H1 (cell line): Measurements from ENCODE around the gene BMERB1. TPM values are rescaled to one million over a fixed set of nuclear protein-coding genes. Genes with fewer than 3 reads are reported as not detected.

Experiments used
- CTCF ChIA-PET: fragments of 300-600 bp; sonication (Branson Sonifier 250); formaldehyde crosslinking; loops from one replicate; lab custom pipeline; 2021; ENCODE audit not compliant: partially characterized antibody; lab: Charles Lee
- POLR2A ChIA-PET: fragments of 300-600 bp; sonication (Branson Sonifier 250); formaldehyde crosslinking; loops from one replicate; lab custom pipeline; 2021; ENCODE audit warnings: inconsistent platforms; ENCODE audit not compliant: partially characterized antibody; lab: Charles Lee
- DNase-seq, 2 experiments: peaks; one replicate each; pipeline versions ENCODE4 v3.0.0 to v3.0.0-alpha.2; 2010 to 2022; ENCODE audit warnings: low spot score in 2 of 2, low read depth in 1 of 2, mixed read lengths in 1 of 2
- FAIRE-seq: peaks from 2 replicates; lab custom pipeline; 2011; peaks lifted over from hg19 to GRCh38; lab: Jason Lieb, UNC
- H2AFZ ChIP-seq: 2 replicates; pipeline ENCODE4 v1.8.1; 2012; ENCODE audit warnings: low read length, inconsistent platforms
- H2AK5ac ChIP-seq: 2 replicates; pipeline ENCODE4 v1.6.1; 2013; ENCODE audit warnings: low read depth, low read length
- H2BK120ac ChIP-seq: replicated peaks from 2 replicates; pipeline ENCODE3; 2013; ENCODE audit warnings: low read depth, low read length, inconsistent platforms
- H2BK12ac ChIP-seq: 2 replicates; pipeline ENCODE4 v1.6.1; 2013; ENCODE audit warnings: low read depth, low read length
- H2BK15ac ChIP-seq: 2 replicates; pipeline ENCODE4 v1.6.1; 2013; ENCODE audit warnings: low read length
- H2BK20ac ChIP-seq: 2 replicates; pipeline ENCODE4 v1.6.1; 2013; ENCODE audit warnings: low read length
- H2BK5ac ChIP-seq: 2 replicates; pipeline ENCODE4 v1.6.1; 2013; ENCODE audit warnings: low read depth, low read length
- H3K14ac ChIP-seq: 2 replicates; pipeline ENCODE4 v1.6.1; 2013; ENCODE audit warnings: inconsistent platforms; ENCODE audit not compliant: insufficient read length
- H3K18ac ChIP-seq: 2 replicates; pipeline ENCODE4 v1.6.1; 2013; ENCODE audit warnings: low read length; ENCODE audit errors: extremely low read depth
- H3K23ac ChIP-seq: 2 replicates; pipeline ENCODE4 v1.6.1; 2013; ENCODE audit warnings: inconsistent platforms; ENCODE audit not compliant: insufficient read length
- H3K23me2 ChIP-seq: 2 replicates; pipeline ENCODE4 v1.6.1; 2013; ENCODE audit warnings: low read depth, low read length
- H3K27ac ChIP-seq: 2 replicates; pipeline ENCODE4 v1.6.1; 2011; ENCODE audit warnings: low read depth, low read length, inconsistent platforms
- H3K27me3 ChIP-seq, 4 experiments: replicated peaks in 1 of 4; 1 replicate in 1 of 4; 2 replicates in 3 of 4; pipeline versions ENCODE4 v1.6.1 to v1.8.1; 2011 to 2013; ENCODE audit warnings: low read length in 3 of 4, mild to moderate bottlenecking in 3 of 4, inconsistent platforms in 2 of 4, mixed read lengths in 2 of 4, moderate library complexity in 1 of 4; ENCODE audit not compliant: control insufficient read depth in 3 of 4, insufficient read depth in 3 of 4; ENCODE audit errors: extremely low read depth in 1 of 4
- H3K36me3 ChIP-seq, 4 experiments: 2 replicates each; pipeline versions ENCODE4 v1.6.1 to v1.8.1; 2011 to 2013; ENCODE audit warnings: mild to moderate bottlenecking in 4 of 4, low read length in 3 of 4, moderate library complexity in 2 of 4, control low read depth in 1 of 4, inconsistent platforms in 1 of 4; ENCODE audit not compliant: insufficient read depth in 4 of 4, control insufficient read depth in 2 of 4
- H3K4ac ChIP-seq: replicated peaks from 2 replicates; pipeline ENCODE3; 2013; ENCODE audit warnings: low read length, low read depth, mixed read lengths, inconsistent platforms; ENCODE audit not compliant: insufficient read length
- H3K4me1 ChIP-seq, 4 experiments: replicated peaks in 1 of 4; 1 replicate in 1 of 4; 2 replicates in 3 of 4; pipeline versions ENCODE4 v1.6.1 to v1.8.1; 2011 to 2013; ENCODE audit warnings: low read length in 3 of 4, inconsistent platforms in 2 of 4, mixed read lengths in 1 of 4; ENCODE audit not compliant: insufficient read depth in 4 of 4, control insufficient read depth in 3 of 4
- H3K4me2 ChIP-seq, 2 experiments: 2 replicates each; pipeline versions ENCODE4 v1.6.1 to v1.8.1; 2011 to 2013; ENCODE audit warnings: low read depth in 2 of 2, low read length in 2 of 2, control low read depth in 1 of 2, inconsistent platforms in 1 of 2, mild to moderate bottlenecking in 1 of 2; ENCODE audit not compliant: insufficient read depth in 1 of 2
- H3K4me3 ChIP-seq, 4 experiments: fragments of 200-600, 300-600 bp in 1 of 4; sonication (generic), shearing (Covaris generic), sonication (Bioruptor Twin) in 1 of 4; 2 replicates each; pipeline versions ENCODE4 v1.5.1 to v1.8.1; 2011 to 2016; ENCODE audit warnings: low read length in 4 of 4, low read depth in 3 of 4, control low read depth in 2 of 4, inconsistent platforms in 2 of 4, mild to moderate bottlenecking in 2 of 4, mixed read lengths in 1 of 4, moderate library complexity in 1 of 4; ENCODE audit not compliant: insufficient read depth in 2 of 4; ENCODE audit errors: extremely low read depth in 1 of 4
- H3K56ac ChIP-seq: replicated peaks from 2 replicates; pipeline ENCODE3; 2013; ENCODE audit warnings: low read depth, mild to moderate bottlenecking, mixed read lengths, low read length, inconsistent platforms; ENCODE audit not compliant: insufficient read length
- H3K79me1 ChIP-seq: 2 replicates; pipeline ENCODE4 v1.6.1; 2013; ENCODE audit warnings: low read depth, low read length, control low read depth
- H3K79me2 ChIP-seq, 2 experiments: 2 replicates each; pipeline versions ENCODE4 v1.6.1 to v1.8.1; 2012 to 2013; ENCODE audit warnings: low read length in 2 of 2, mild to moderate bottlenecking in 2 of 2, inconsistent platforms in 1 of 2; ENCODE audit not compliant: insufficient read depth in 2 of 2, control insufficient read depth in 1 of 2
- H3K9ac ChIP-seq, 4 experiments: replicated peaks in 1 of 4; 1 replicate in 1 of 4; 2 replicates in 3 of 4; pipeline versions ENCODE4 v1.6.1 to v1.8.1; 2011 to 2013; ENCODE audit warnings: low read depth in 3 of 4, low read length in 3 of 4, control low read depth in 2 of 4, mild to moderate bottlenecking in 2 of 4, moderate library complexity in 2 of 4, inconsistent platforms in 1 of 4; ENCODE audit errors: extremely low read depth in 1 of 4
- H3K9me3 ChIP-seq, 2 experiments: 2 replicates each; pipeline versions ENCODE4 v1.6.1 to v1.8.1; 2012 to 2013; ENCODE audit warnings: mild to moderate bottlenecking in 2 of 2, moderate library complexity in 2 of 2, control low read depth in 1 of 2, inconsistent platforms in 1 of 2, low read depth in 1 of 2, low read length in 1 of 2, mixed read lengths in 1 of 2; ENCODE audit not compliant: insufficient read depth in 2 of 2
- H4K20me1 ChIP-seq, 2 experiments: replicated peaks in 1 of 2; 2 replicates each; pipeline versions ENCODE3 to v1.8.1; 2011 to 2013; ENCODE audit warnings: inconsistent platforms in 2 of 2, low read length in 2 of 2, mild to moderate bottlenecking in 1 of 2; ENCODE audit not compliant: insufficient read depth in 2 of 2, control insufficient read depth in 1 of 2
- H4K5ac ChIP-seq: 2 replicates; pipeline ENCODE4 v1.6.1; 2013; ENCODE audit warnings: low read length, low read depth, mixed read lengths, inconsistent platforms; ENCODE audit not compliant: insufficient read length
- H4K8ac ChIP-seq: 2 replicates; pipeline ENCODE4 v1.8.0; 2013; ENCODE audit warnings: mild to moderate bottlenecking, moderate library complexity, low read length, inconsistent platforms; ENCODE audit not compliant: insufficient read depth; ENCODE audit errors: extremely low read depth
- H4K91ac ChIP-seq: replicated peaks from 2 replicates; pipeline ENCODE3; 2013; ENCODE audit warnings: low read length, mixed read lengths, inconsistent platforms; ENCODE audit not compliant: insufficient read length
- BCL11A ChIP-seq, 2 experiments: IDR thresholded peaks; one replicate each; pipeline ENCODE4 v1.6.1; 2011; ENCODE audit warnings: low read depth in 2 of 2, low read length in 2 of 2, mild to moderate bottlenecking in 2 of 2
- CHD2 ChIP-seq: IDR thresholded peaks from 2 replicates; pipeline ENCODE4 v1.6.1; 2012; ENCODE audit warnings: low read length, improper control_type of control experiment
- CTBP2 ChIP-seq: IDR thresholded peaks from 2 replicates; pipeline ENCODE4 v1.7.0; 2011; ENCODE audit warnings: borderline replicate concordance, mild to moderate bottlenecking, moderate library complexity, mixed read lengths, low read length; ENCODE audit not compliant: insufficient read depth, insufficient read length
- GABPA ChIP-seq: IDR thresholded peaks from 2 replicates; pipeline ENCODE4 v1.6.1; 2011; ENCODE audit warnings: mild to moderate bottlenecking, low read length, moderate library complexity, borderline replicate concordance; ENCODE audit not compliant: insufficient read depth
- GTF2F1 ChIP-seq: IDR thresholded peaks from 2 replicates; pipeline ENCODE4 v1.6.1; 2012; ENCODE audit warnings: low read depth, low read length, improper control_type of control experiment, borderline replicate concordance
- NRF1 ChIP-seq: IDR thresholded peaks from 2 replicates; pipeline ENCODE4 v1.6.1; 2011; ENCODE audit warnings: mild to moderate bottlenecking, low read depth, low read length, improper control_type of control experiment
- SIRT6 ChIP-seq: IDR thresholded peaks from one replicate; pipeline ENCODE4 v1.7.1; 2012; ENCODE audit warnings: low read length, inconsistent platforms
- WGBS, 2 experiments: shearing (Covaris generic) in 1 of 2; methylation state at CpG; one replicate each; pipeline versions ENCODE4 v1.1.6 to v1.1.7; 2013 to 2015; ENCODE audit warnings: low lambda C conversion rate in 2 of 2, mixed read lengths in 2 of 2, inconsistent platforms in 1 of 2, low coverage in 1 of 2, missing lambda C conversion rate in 1 of 2; ENCODE audit not compliant: insufficient replicate concordance in 2 of 2, insufficient coverage in 1 of 2, insufficient read length in 1 of 2; ENCODE audit errors: extremely low coverage in 1 of 2, missing lambda C conversion rate in 1 of 2; 5-methylcytosine and 5-hydroxymethylcytosine counted together
- polyA plus RNA-seq, 7 experiments: library from polyadenylated mRNA; depleted of rRNA in 3 of 7; stranded (reverse) in 5 of 7; unstranded in 2 of 7; fragments of >200 nt in 5 of 7; fragments of 200-250 nt in 2 of 7; gene quantifications; 1 replicate in 5 of 7; 2 replicates in 1 of 7; 4 replicates in 1 of 7; pipeline versions ENCODE4 v1.2.1 to v1.2.3, GENCODE V29; 2011 to 2013; ENCODE audit warnings: missing spikeins in 2 of 7, mixed read lengths in 2 of 7
- total RNA-seq: library from RNA; stranded (reverse); fragmentation: NEBNext Ultra II Directional; extraction: Animal tissue kit (Norgen Biotek cat#: 25700); gene quantifications from 2 replicates; pipeline ENCODE4 v1.2.1, GENCODE V29; 2021
- TF ChIP-seq, protein P1 (sequence below): IDR thresholded peaks from 2 replicates; pipeline ENCODE4 v1.6.1; 2011; ENCODE audit warnings: low read length, improper control_type of control experiment
- TF ChIP-seq, protein P2 (sequence below), 3 experiments: IDR thresholded peaks; 1 replicate in 2 of 3; 2 replicates in 1 of 3; pipeline versions ENCODE4 v1.5.1 to v1.6.1; 2011; ENCODE audit warnings: low read length in 3 of 3, mild to moderate bottlenecking in 3 of 3, inconsistent platforms in 2 of 3, low read depth in 1 of 3, moderate library complexity in 1 of 3; ENCODE audit not compliant: insufficient read depth in 1 of 3; ENCODE audit errors: control extremely low read depth in 1 of 3

BMERB1 gene
- total and polyA plus RNA-seq, 2 of the 8 experiments (the other 6 are each of a cell fraction or from before 2014, with no cell fraction given), result 23.5 to 27.1 TPM

- Histone ChIP-seq H2BK20ac (no peak overlapping the region), H4K5ac (no peak overlapping the region), H3K4me1 (peaks cover 0 to under 1% (median 0%) of the 10 kb centered on the region in 4 experiments; a peak in 1 of 7 replicates), H3K36me3 (no peaks in the 10 kb centered on the region), H3K27me3 (no peaks in the 10 kb centered on the region), H2AFZ (no peak overlapping the region), H4K20me1 (peaks cover 0 to 4% of the 10 kb centered on the region in 2 experiments), H4K91ac (no peak overlapping the region), H3K56ac (no peak overlapping the region), H3K79me2 (no peaks in the 10 kb centered on the region; a peak in 1 of 4 replicates), H3K9me3 (no peaks in the 10 kb centered on the region; a peak in 1 of 4 replicates), H3K4me3 (no peak overlapping the region), H3K4me2 (no peak overlapping the region), H2BK12ac (no peak overlapping the region), H3K79me1 (no peaks in the 10 kb centered on the region), H3K4ac (no peak overlapping the region), H2BK15ac (no peak overlapping the region), H3K23me2 (peaks cover 4% of the 10 kb centered on the region; the same call in 1 of the 2 replicates), H4K8ac (no peak overlapping the region), H2BK120ac (no peak overlapping the region), H3K14ac (no peak overlapping the region), H2BK5ac (no peak overlapping the region), H2AK5ac (no peak overlapping the region), H3K9ac (no peak overlapping the region), H3K27ac (no peak overlapping the region), H3K23ac (no peak overlapping the region), H3K18ac (no peak overlapping the region)
- 86% methylated on average over 9 of the region's 9 CpGs; no CpG with 5 or more reads in 1 of the 2 experiments for WGBS, 2 experiments
- ChIA-PET POLR2A (no interaction called here), CTCF (no interaction called here)
- FAIRE-seq (no peak), DNase-seq (no peak)
- no peak for TF ChIP-seq BCL11A (IDR thresholded peaks at IDR 0.05; ENCODE audit: low read depth in 2 of 2, low read length in 2 of 2)
- no peak for TF ChIP-seq GABPA
- TF ChIP-seq CHD2, result no peak
- TF ChIP-seq, protein P1, sequence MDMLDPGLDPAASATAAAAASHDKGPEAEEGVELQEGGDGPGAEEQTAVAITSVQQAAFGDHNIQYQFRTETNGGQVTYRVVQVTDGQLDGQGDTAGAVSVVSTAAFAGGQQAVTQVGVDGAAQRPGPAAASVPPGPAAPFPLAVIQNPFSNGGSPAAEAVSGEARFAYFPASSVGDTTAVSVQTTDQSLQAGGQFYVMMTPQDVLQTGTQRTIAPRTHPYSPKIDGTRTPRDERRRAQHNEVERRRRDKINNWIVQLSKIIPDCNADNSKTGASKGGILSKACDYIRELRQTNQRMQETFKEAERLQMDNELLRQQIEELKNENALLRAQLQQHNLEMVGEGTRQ, result no peak
- TF ChIP-seq GTF2F1, result no peak
- TF ChIP-seq SIRT6, result no peak
- TF ChIP-seq, protein P2, sequence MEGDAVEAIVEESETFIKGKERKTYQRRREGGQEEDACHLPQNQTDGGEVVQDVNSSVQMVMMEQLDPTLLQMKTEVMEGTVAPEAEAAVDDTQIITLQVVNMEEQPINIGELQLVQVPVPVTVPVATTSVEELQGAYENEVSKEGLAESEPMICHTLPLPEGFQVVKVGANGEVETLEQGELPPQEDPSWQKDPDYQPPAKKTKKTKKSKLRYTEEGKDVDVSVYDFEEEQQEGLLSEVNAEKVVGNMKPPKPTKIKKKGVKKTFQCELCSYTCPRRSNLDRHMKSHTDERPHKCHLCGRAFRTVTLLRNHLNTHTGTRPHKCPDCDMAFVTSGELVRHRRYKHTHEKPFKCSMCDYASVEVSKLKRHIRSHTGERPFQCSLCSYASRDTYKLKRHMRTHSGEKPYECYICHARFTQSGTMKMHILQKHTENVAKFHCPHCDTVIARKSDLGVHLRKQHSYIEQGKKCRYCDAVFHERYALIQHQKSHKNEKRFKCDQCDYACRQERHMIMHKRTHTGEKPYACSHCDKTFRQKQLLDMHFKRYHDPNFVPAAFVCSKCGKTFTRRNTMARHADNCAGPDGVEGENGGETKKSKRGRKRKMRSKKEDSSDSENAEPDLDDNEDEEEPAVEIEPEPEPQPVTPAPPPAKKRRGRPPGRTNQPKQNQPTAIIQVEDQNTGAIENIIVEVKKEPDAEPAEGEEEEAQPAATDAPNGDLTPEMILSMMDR (IDR thresholded peaks at IDR 0.05; ENCODE audit: control extremely low read depth in 1 of 3, insufficient read depth in 1 of 3, low read depth in 1 of 3, low read length in 3 of 3), result no peak
- no peak for TF ChIP-seq CTBP2
- TF ChIP-seq NRF1, result no peak
Measured at GRCh38 chr16:15493466-15494180, 59.2 kb downstream of the BMERB1 start.
